Hippocampal formation (tissue), 2 donors: ENCODE data around the gene MCF2L2.

Experiments used
- DNase-seq, 2 donors: peaks; one replicate each; lab custom pipeline; 2025; lab: John Stamatoyannopoulos, UW

Gene MCF2L2

GRCh38 chr3:183327343-183327742 is 101.1 kb downstream of the MCF2L2 start:
- DNase-seq = no peak

DNA sequence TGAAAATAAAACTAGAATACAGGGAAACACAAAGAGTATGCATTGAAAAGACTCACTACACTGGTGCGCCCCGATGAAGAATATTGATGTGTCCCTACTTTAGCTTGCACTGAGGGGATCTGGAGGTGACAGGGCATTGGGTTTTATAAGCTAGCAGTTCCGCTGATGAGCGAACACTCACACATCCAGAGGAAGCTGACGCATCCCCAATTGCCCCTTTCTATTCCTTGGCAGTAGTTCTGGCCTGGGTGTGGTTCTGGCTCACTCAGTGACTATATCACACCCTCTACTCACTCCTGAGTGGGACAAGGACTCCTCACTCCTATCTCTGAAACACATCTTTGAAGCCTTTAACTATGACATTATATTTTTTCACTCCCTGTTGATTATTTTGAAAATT is 104.3 kb downstream of the MCF2L2 start:
- no peak for DNase-seq

GRCh38 chr3:183319371-183319770 is 109.0 kb downstream of the MCF2L2 start:
- DNase-seq = no peak

DNA sequence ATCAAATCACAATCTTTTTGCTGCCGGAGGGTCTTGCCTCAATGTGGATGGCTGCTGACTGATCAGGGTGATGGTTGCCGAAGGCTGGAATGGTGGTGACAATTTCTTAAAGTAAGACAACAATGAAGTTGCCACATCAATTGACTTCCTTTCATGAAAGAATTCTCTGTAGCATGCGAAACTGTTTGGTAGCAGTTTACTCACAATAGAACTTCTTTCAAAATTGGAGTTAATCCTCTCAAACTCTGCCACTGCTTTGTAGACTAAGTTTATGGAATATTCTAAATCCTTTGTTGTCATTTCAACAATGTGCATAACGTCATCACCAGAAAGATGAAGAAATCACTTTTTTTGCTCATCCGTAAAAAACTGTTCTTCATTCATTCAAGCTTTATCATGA is 109.5 kb downstream of the MCF2L2 start:
- DNase-seq = no peak

DNA sequence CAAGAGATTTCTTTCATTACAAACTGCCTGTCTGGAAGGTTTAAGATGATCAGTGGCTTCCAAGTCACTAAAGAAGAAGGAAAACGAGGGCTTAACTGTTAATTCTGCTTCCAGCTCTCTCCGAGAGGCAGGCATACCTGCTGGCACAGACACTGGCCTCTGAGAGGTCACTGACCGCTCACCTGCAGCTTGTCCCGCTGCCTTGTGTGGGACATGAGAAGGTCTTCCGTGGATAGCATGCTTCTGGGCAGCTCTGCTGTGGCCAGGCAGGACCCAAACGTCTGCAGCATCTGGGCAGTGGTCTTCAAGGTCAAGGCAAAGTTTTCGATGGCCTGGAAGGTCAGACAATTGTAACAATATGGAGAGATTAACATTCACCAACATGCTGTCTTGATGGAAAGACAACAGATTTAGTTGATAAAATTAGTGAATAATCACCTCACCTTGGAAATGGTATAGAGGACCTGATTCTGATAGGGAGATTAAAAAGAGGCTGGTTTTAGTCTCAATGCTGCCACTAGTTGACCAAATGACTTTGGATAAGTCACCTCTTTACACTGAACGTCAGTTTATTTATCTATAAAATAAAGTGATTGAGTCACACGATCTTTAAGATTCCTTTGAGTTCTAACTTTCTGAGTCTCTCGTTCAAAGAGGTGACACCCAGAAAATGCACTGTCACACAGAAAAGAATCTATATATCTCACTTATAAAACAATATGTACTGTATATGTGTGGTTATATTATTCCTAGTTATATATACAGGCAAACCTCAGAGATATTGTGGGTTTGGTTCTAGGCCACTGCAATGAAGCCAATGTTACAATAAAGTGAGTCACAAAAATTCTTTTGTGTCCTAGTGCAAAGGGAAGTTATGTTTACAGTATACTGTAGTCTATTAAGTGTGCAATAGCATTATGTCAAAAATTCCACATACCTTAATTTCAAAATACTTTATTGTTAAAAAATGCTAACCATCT is 110.2 kb downstream of the MCF2L2 start:
- no peak for DNase-seq

DNA sequence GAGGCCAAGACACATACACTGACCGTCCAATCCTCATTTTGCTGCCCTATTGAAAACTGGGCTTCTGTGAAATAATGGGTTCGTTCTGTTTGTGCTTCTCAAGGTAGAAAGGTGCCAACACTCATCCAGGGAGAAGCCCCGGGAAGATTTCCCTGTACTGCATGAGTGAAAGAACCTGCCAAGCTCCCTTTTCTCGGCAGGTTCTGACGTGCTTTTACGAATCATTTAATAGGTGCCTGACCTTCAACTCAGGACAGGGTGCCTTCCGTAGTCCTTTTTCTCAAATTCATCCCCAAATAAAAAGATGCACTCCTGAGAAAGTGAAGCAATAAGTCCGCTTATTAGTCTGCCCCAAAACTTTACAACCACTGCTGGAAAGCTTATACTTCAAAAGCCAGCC is 111.1 kb downstream of the MCF2L2 start:
- no peak for DNase-seq

DNA sequence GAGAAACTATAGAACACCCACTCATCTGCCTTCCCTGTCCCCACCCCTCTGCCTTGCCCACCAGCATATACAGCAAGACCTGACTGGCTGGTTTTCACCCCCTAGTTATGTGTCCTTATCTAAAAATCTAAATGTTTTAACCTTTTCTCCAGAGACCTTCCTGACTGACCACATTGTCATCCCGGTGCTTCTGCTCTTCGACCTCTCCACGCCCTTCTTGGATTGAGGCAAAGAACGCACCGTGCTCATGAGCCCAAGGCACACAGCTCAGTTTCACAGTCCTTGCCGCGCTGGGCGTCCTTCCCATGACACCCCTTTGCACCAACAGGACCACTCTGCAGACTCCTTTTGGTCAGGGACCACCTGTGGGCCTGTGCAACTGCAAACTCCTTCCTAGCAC is 112.7 kb downstream of the MCF2L2 start:
- no peak for DNase-seq

- DNase-seq = no peak
These were observed 114.7 kb downstream of the MCF2L2 start for GRCh38 chr3:183313764-183314163.

- no peak for DNase-seq
These were observed 115.1 kb downstream of the MCF2L2 start for GRCh38 chr3:183313351-183313750.

DNA sequence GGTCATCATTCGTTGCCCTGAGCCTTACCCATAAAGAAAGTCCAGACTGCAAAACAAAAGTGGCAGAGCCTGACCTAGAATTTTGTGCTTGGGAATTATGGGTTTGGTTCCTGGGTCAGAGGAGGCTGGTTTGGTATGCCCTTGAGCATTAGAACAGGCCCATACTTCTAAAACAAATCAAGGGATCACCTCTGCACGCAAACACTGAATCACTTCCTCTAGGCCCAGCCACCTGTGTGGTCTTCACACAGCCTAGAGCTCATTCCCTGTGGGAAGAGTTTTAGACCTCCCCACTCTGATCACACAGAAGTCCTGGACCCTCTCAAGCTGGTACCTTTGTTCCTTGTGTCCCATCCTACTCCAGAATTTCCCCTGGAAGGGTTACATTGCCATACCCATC is 116.0 kb downstream of the MCF2L2 start:
- DNase-seq = no peak

GRCh38 chr3:183310936-183311335 is 117.5 kb downstream of the MCF2L2 start:
- DNase-seq = no peak

DNA sequence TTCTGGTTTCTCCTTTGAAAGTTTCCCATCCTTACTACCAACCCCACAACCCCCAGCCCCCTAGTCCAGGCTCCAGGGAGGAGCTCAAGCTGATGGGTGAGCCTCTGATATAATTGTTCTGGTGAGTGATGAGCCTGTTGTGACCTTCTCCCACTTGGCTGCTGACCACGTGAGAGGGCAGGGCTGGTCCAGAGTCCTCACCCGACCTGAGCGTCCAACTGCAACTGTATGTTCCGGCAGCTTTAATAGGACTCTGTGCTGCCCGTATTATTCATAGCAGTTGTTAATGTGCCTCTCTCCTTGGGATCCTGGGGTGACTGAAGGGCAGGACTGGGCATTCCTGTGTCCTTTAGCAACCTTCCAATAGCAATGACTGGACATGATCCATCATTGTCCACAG is 119.1 kb downstream of the MCF2L2 start:
- no peak for DNase-seq

GRCh38 chr3:183308751-183309150 is 119.7 kb downstream of the MCF2L2 start:
- no peak for DNase-seq

DNA sequence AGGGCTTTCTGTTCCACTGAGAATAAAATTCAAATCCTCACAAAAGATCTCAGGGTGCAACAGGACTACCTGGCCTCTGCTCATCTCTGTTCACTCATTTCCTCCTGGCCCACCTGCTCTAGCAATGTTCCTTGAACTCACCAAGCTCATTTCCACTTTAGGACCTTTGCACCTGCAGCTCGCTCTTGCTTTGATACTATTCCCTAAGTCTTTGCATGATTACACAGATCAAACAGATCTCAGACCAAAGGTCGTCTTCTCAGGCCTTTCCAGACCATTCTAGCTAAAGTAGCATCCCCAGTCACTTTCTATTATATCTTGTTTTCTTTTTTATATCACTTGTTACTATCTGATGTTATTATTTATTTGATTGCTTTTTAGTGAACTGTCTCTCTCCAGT is 120.7 kb downstream of the MCF2L2 start:
- DNase-seq = no peak

DNA sequence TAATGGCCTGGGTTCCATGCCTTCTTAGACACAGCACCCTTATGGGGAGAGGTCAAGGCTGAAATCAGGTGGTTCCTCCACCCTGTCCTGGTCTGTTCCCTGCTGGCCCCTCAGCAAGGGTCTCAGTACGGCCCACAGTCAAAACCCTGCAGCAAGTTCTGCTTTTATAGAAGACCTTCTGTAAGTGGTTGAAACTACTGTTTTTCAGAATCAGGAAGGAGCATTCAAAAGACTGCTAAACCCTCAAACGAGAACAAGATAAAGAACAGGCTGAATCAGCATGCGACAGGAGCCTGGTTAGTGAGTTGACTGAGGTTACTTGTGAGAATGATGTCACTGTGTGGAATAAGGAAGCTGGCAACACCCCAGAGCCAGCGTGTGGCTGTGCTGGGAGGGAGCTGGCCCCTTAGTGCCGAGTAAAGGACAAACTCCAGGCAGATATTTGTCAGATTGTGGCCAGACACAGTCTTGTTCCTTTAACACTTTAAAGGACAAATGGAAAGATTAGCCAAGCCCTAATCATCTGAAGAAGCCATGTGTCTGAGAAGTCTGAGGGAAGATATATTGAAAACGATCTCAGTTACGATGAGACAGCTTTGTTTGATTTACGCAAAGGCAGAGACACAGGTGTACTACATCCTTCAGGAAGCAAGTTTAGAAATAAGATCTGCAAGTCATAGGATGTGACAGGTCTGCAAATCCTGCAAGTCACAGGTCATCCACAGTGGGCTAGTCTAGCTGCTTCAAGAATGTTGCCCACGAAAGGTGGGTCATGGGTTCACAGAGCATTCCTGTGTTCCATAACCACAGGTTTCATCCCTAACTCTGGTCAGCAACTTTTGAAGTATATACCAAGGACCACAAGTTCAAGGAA is 121.4 kb downstream of the MCF2L2 start:
- peak; percentile 42 to 64 for DNase-seq

DNA sequence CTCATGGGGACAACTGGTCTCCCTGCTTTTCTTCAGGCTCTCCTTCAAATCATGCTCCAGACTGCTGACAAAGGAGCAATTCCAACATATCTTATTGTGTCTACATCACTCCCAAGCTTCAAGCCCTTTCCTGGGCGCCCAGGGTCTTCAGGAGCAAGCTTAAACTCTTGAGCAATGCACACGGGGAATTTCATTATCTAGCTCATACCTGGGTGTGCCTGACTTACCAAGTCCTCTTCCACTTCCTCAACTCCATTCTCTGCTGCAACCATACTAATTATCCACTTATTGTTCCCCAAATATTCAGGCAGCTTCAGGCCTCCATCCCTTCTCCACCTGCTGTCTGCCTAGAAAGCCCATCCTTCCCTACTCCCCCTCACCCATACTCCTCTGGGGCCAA is 124.7 kb downstream of the MCF2L2 start:
- DNase-seq = no peak

DNA sequence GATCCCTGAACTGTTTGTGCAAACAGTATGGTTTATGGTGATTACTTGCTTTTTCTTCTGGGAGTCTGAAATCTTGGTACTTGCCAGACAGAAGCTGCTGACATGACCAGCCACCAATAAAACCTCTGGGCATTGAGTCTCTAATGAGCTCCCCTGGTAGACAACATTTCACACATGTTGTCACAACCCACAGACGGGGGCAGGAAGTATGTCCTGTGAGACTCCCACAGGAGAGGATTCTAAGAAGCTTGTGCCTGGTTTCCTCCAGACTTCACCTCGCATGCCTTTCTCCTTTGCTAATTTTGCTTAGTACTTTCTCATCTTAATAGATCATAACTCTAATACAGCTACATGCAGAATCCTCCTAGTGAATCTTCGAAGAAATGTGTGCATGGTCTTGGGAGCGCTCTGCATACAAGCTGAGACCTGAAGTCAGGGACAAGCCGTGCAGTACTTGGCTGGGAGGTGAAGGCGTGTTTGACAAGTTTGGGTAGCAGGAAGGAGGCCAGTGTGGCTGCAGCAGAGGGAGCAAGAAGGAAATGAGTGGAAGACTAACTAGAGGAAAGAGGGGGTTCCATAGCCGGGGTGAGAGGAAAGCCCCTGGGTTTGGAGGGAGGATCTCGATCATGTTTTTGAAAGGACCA is 126.4 kb downstream of the MCF2L2 start:
- DNase-seq = no peak

GRCh38 chr3:183300996-183301562 is 127.3 kb downstream of the MCF2L2 start:
- no peak for DNase-seq

GRCh38 chr3:183299976-183300375 is 128.4 kb downstream of the MCF2L2 start:
- no peak for DNase-seq

DNA sequence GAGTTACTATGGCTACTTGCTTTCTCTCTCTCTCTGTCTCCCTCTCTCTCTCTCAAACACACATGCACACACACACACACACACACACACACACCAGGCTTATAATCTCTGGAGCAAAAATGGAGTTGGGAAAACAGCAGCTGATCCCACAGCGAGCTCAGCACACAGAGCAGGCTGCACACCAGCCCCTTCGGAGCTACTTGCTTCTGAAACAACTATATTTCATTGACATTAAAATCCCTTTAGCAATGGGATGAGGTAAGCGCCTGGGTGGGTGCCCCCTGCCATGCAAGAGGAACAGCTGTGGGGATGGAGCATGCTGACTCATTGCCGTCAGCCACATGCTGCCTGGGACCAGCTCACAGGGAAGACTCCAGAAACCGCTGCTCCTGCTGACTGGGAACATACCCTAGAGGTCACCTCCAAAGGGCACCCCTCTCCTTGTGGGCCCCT is 129.7 kb downstream of the MCF2L2 start:
- DNase-seq = peak in 1 of 2 donors; percentile 46

DNA sequence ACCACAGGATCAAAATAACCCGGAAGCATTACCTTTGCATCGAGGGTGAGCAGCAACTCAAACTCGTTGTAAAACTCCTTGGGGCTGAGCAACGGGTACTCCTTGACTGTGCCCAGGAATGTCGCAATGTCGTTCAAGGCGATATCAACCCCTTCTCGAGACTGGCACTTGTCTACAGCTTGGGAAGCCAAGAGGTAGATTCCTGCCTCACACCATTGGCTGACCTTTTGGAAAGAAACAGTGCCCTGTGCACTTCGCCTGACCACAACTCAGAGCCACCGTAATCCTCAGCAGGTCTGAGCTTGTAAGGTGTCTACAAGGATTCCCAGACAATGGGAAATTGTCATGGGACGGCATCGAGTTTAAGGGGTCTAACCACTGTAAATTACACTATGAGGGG is 131.5 kb downstream of the MCF2L2 start:
- DNase-seq = no peak

DNA sequence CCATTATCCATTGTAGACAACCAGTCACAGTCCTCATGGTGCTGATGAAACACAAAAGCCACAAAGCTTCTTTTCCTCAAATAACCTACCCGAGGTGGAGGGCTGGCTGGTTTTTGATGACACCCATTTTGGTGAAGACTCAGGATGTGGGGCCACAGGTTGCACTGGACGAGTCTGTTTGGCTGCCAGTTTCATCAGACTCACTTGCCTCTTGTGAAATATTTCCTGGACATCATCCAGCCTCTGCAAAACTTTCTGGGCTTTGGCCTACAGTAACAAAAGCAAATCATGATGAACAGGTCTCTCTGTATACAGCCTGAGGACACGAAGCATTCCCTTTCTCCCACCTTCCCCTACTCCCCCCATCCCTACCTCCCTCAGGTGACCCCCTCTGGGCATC is 133.2 kb downstream of the MCF2L2 start:
- DNase-seq = no peak
